Lower lobe of right lung (tissue), 2 donors: ENCODE data around the gene GNG11. TPM values are rescaled to one million over a fixed set of nuclear protein-coding genes. Genes with fewer than 3 reads are reported as not detected.

Experiments
- ATAC-seq, 2 donors: fragments of 200-7000 bp; cut with Tn5 transposase; one replicate each; pipeline ENCODE4 v1.9.1; 2020 to 2022; ENCODE audit warnings: mild to moderate bottlenecking in 2 of 2, moderate library complexity in 2 of 2
- DNase-seq: peaks from one replicate; pipeline ENCODE4 v3.0.0-alpha.2; 2020
- H3K27ac ChIP-seq: fragments of 200-600 bp; one replicate; pipeline ENCODE4 v1.8.0; 2022
- H3K27me3 ChIP-seq: fragments of 200-600 bp; one replicate; pipeline ENCODE4 v1.8.0; 2022; ENCODE audit warnings: low read depth
- H3K36me3 ChIP-seq: fragments of 200-600 bp; one replicate; pipeline ENCODE4 v1.8.0; 2022; ENCODE audit warnings: mild to moderate bottlenecking
- H3K4me1 ChIP-seq: fragments of 200-600 bp; one replicate; pipeline ENCODE4 v1.8.0; 2022
- H3K4me3 ChIP-seq: fragments of 200-600 bp; one replicate; pipeline ENCODE4 v1.8.0; 2022; ENCODE audit warnings: mild to moderate bottlenecking
- H3K9me3 ChIP-seq: fragments of 200-600 bp; one replicate; pipeline ENCODE4 v1.8.0; 2022
- CTCF ChIP-seq: fragments of 200-600 bp; IDR thresholded peaks from one replicate; pipeline ENCODE4 v1.8.0; 2022; ENCODE audit warnings: antibody characterized with exemption, mild to moderate bottlenecking
- intact Hi-C: fragments of 100-400 bp; cut with DNase I; formaldehyde crosslinking; loops from one replicate; pipeline ENCODE4 v1.11.0; 2022
- total RNA-seq: library from RNA; stranded (reverse); fragmentation: NEBNext Ultra II Directional; extraction: Animal tissue kit (Norgen Biotek cat#: 25700); gene quantifications from one replicate; pipeline ENCODE4 v1.2.1, GENCODE V29; 2021
- donor health status: DM: no; HTN: yes; CAD: no; lungs with severe emphysema.

Gene GNG11
- total RNA-seq, 1 donor from 2014 or later, result 23.2 TPM

GRCh38 chr7:93964813-93965212 lies 43.3 kb downstream of the GNG11 start:
- TF ChIP-seq CTCF, result no peak
- Histone ChIP-seq H3K4me3 (no peak overlapping the region), H3K9me3 (no peaks in the 10 kb centered on the region), H3K4me1 (no peaks in the 10 kb centered on the region), H3K27ac (no peak overlapping the region), H3K27me3 (no peaks in the 10 kb centered on the region), H3K36me3 (no peaks in the 10 kb centered on the region)
- DNase-seq, result no peak
- intact Hi-C loops, result no loop called here
- ATAC-seq, result no peak

GRCh38 chr7:93968911-93969620 lies 47.5 kb downstream of the GNG11 start:
- Histone ChIP-seq H3K9me3 (no peaks in the 10 kb centered on the region), H3K4me1 (no peaks in the 10 kb centered on the region), H3K27ac (no peak overlapping the region), H3K27me3 (no peaks in the 10 kb centered on the region), H3K36me3 (no peaks in the 10 kb centered on the region), H3K4me3 (no peak overlapping the region)
- intact Hi-C loops, result no loop called here
- DNase-seq (no peak), ATAC-seq (no peak)
- TF ChIP-seq CTCF, result no peak

- no peak for ATAC-seq
These were observed 50.6 kb downstream of the GNG11 start for GRCh38 chr7:93972029-93972725.

GRCh38 chr7:93973134-93973533 lies 51.6 kb downstream of the GNG11 start:
- intact Hi-C loops, result no loop called here
- H3K4me1 ChIP-seq, result no peaks in the 10 kb centered on the region
- no peak for DNase-seq
- no peaks in the 10 kb centered on the region for H3K36me3 ChIP-seq
- TF ChIP-seq CTCF, result no peak
- H3K27ac ChIP-seq, result no peak overlapping the region
- no peak for ATAC-seq
- no peaks in the 10 kb centered on the region for H3K27me3 ChIP-seq
- no peaks in the 10 kb centered on the region for H3K9me3 ChIP-seq
- H3K4me3 ChIP-seq, result no peak overlapping the region

More at GRCh38 chr7:93972029-93972725, 50.6 kb downstream of the GNG11 start:
- Histone ChIP-seq H3K36me3 (no peaks in the 10 kb centered on the region), H3K4me1 (no peaks in the 10 kb centered on the region), H3K9me3 (no peaks in the 10 kb centered on the region), H3K27ac (no peak overlapping the region), H3K4me3 (no peak overlapping the region), H3K27me3 (no peaks in the 10 kb centered on the region)
- no peak for DNase-seq
- no peak for TF ChIP-seq CTCF
- intact Hi-C loops, result no loop called here

- Histone ChIP-seq H3K9me3 (no peaks in the 10 kb centered on the region), H3K27ac (no peak overlapping the region), H3K27me3 (no peaks in the 10 kb centered on the region), H3K36me3 (no peaks in the 10 kb centered on the region), H3K4me1 (no peaks in the 10 kb centered on the region), H3K4me3 (no peak overlapping the region)
- no peak for TF ChIP-seq CTCF
- intact Hi-C loops, result no loop called here
- DNase-seq (no peak), ATAC-seq (no peak)
These were observed 55.8 kb downstream of the GNG11 start for GRCh38 chr7:93977211-93977950.

Other genes starting within 250 kb of the GNG11 start
- gene TFPI2, start 31.0 kb upstream of the GNG11 start, total RNA-seq, result 1.9 TPM
- not detected for gene GNGT1, start 15.2 kb upstream of the GNG11 start, total RNA-seq
- gene BET1, start 82.6 kb downstream of the GNG11 start, total RNA-seq, result 21.9 TPM